GM12875 (cell line): Measurements from ENCODE around the gene DCTN1.

ENCODE experiments used
- H3K4me3 ChIP-seq: one replicate; pipeline ENCODE4 v1.5.1; 2011; ENCODE audit warnings: low read depth, low read length, control low read depth
- TF ChIP-seq, protein P1 (sequence below): IDR thresholded peaks from 2 replicates; pipeline ENCODE4 v1.5.1; 2011; ENCODE audit warnings: low read depth, mild to moderate bottlenecking, control low read depth, inconsistent platforms, low read length, moderate library complexity, borderline replicate concordance; ENCODE audit not compliant: insufficient read depth

The DCTN1 gene

GRCh38 chr2:74364533-74365505, 15.3 kb downstream of the DCTN1 start:
- TF ChIP-seq, protein P1, sequence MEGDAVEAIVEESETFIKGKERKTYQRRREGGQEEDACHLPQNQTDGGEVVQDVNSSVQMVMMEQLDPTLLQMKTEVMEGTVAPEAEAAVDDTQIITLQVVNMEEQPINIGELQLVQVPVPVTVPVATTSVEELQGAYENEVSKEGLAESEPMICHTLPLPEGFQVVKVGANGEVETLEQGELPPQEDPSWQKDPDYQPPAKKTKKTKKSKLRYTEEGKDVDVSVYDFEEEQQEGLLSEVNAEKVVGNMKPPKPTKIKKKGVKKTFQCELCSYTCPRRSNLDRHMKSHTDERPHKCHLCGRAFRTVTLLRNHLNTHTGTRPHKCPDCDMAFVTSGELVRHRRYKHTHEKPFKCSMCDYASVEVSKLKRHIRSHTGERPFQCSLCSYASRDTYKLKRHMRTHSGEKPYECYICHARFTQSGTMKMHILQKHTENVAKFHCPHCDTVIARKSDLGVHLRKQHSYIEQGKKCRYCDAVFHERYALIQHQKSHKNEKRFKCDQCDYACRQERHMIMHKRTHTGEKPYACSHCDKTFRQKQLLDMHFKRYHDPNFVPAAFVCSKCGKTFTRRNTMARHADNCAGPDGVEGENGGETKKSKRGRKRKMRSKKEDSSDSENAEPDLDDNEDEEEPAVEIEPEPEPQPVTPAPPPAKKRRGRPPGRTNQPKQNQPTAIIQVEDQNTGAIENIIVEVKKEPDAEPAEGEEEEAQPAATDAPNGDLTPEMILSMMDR: no peak
- no peak overlapping the region for H3K4me3 ChIP-seq

DNA sequence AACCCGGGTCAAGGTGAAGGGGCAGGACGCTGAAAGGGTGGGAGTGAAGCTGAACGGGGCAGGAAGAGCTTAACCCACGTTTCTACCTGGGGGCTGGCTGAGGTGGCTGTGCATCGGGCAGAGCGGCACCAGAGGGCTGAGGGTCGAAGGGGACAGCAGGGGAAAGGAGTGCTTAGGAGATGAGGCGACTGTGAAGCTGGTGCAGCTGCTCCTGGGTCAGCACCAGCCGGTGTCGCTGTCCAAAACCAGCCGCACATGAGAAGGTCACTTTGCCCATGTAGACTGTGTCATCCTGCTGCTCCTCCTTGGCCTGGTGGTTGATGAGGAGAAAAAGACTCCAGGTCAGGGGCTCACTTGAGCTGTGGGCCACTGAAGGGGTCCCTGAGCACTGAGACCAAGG, 18.8 kb downstream of the DCTN1 start:
- TF ChIP-seq, protein P1: no peak
- H3K4me3 ChIP-seq: no peak overlapping the region

- TF ChIP-seq, protein P1: no peak
- no peak overlapping the region for H3K4me3 ChIP-seq
Measured at GRCh38 chr2:74357627-74358026, 22.5 kb downstream of the DCTN1 start.

DNA sequence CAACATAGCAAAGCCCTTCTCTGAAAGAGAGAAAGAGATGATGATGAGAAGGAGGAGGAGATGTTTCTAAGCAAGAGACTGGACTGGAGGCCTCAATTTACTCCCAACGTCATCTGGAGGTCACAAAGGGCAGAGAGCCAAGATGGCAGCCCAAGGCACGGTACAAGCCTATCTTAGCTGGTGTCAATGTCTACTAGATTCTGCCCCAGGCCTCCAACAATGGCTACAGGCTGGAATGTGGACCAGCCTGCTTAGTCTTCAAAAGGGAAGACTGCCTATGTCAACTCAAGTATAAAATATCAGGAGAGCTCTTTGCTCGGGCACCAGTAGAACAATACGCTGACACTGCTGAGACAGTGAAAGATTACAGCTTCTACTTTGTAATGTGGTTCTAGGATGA, 30.2 kb downstream of the DCTN1 start:
- TF ChIP-seq, protein P1: no peak
- no peak overlapping the region for H3K4me3 ChIP-seq

- H3K4me3 ChIP-seq: no peak overlapping the region
- TF ChIP-seq, protein P1: no peak
Measured at GRCh38 chr2:74347742-74348141, 32.4 kb downstream of the DCTN1 start.

DNA sequence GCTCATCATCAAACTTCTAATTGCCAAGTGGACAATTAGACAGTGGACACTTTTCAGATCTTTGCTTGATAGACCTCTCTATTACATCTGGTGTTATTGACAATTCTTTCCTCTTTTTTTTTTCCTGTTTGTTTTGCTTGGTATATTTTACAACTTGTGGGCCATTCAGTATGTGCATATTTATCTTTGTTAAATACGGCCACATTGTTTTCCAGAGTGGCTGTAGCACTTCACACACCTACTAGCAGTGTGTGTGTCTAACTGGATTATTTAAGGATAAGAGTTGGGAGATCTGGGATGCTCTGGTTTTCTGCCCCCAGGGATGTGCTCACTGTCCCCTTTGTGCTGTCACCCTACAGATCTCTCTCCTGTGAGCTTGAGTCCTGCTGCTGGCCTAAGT, 32.8 kb downstream of the DCTN1 start:
- TF ChIP-seq, protein P1: no peak
- H3K4me3 ChIP-seq: no peak overlapping the region
